Stimulated activated CD4-positive, alpha-beta T cell treated with anti-CD3 and anti-CD28 coated beads, Interleukin-4, amount 100 ng/mL, for 1 hour (primary cell): ENCODE measurements around the gene RAE1.
"Not testable (repeated sequence)": the region's sequence is repeated elsewhere in the genome, so short reads cannot be mapped to it uniquely, and the experiment has no call there.

ENCODE experiments used
- DNase-seq: peaks from one replicate; pipeline ENCODE4 v3.0.0-alpha.2; 2020

RAE1 gene

GRCh38 chr20:57417051-57417689 lies 66.1 kb downstream of the RAE1 start:
- DNase-seq = no peak

- DNase-seq = no peak
Measured at GRCh38 chr20:57417830-57418780, 67.0 kb downstream of the RAE1 start.

DNA sequence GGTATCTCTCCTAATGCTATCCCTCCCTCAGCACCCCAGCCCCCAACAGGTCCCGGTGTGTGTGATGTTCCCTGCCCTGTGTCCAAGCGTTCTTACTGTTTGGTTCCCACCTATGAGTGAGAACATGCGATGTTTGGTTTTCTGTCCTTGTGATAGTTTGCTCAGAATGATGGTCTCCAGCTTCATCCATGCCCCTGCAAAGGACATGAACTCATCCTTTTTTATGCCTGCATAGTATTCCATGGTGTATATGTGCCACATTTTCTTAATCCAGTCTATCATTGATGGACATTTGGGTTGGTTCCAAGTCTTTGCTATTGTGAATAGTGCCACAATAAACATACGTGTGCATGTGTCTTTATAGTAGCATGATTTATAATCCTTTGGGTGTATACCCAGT lies 68.4 kb downstream of the RAE1 start:
- not testable (repeated sequence) for DNase-seq

DNA sequence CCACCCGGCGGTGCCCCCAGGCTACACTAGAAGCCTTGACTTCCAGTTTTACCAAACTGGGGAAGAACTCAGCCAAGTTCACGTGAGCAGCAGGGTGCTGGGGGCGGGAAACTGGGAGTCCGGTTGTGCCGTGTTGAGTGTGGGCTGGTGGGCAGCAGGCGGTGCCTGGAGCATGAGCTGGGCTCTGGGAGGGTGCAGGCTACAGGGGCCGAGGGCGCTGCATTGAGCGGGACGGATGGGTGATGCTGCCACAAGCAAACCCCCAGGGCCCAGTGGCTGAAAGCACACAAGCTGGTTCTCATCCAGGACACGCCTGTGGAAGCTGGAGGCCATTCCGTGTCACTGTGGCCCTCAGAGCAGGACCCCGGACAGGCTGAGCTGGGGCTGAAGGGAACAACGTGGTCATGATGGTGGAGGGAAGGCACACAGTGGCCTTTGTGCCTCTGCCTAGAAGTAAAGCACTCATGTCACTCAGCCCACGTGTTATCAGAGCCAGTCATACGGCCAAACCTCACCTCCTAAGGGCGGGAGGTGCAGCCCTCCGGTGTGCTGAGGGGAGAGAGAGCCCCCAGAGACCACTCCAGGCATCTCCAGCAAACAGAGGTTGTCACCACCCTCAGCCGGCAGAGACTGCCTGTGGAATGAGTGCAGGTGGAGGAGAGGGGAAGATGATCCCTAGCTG lies 69.7 kb downstream of the RAE1 start:
- DNase-seq = no peak

GRCh38 chr20:57421253-57422220 lies 70.5 kb downstream of the RAE1 start:
- DNase-seq = no peak

- no peak for DNase-seq
Measured at GRCh38 chr20:57422254-57422653, 71.2 kb downstream of the RAE1 start.

DNA sequence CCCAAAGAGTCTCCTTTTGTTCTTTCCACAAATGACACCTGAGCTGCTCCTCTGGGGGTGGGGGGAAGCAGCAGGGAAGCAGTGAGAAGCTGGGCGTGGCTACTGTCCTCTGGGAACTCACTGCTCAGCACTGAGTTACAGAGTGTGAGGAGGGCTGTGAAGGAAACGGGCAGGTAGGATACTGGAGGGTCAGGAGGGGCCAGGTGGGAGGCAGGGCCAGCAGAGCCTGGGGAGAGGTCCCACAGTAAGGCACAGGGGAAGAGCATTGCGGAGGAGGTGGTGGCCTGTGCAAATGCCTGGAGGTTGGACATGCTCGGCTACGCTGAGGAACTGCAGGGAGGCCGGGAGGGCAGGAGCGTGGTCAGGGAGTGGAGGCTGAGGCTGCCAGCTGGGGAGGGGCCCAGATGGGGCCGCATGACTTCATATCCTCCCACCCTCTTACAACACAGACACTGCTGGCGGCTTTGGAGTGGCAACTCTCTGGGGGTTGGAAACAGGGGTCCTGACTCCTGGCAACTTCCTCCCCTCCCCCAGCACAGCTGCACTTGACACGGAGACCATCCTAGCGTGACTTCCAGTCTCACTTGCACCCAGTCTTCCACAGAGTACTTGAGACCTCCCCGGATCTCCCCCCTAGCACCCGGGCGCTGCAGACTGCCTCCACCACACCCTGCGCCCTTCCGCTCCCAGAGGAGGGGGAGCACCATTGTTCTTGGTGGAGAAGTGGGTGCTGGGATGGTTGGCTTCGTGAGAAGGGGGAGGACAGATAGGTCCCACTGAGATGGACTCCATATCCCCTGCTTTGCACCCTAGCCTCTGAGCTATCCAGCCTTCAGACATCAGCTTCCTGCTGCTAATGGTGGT lies 74.3 kb downstream of the RAE1 start:
- DNase-seq = no peak

- DNase-seq = no peak
Measured at GRCh38 chr20:57426271-57426689, 75.2 kb downstream of the RAE1 start.

GRCh38 chr20:57426831-57427230 lies 75.8 kb downstream of the RAE1 start:
- no peak for DNase-seq

GRCh38 chr20:57428324-57429158 lies 77.5 kb downstream of the RAE1 start:
- DNase-seq = no peak
